H1 (cell line): ENCODE measurements around the gene SH3PXD2A. TPM values are rescaled to one million over a fixed set of nuclear protein-coding genes. Genes with fewer than 3 reads are reported as not detected.

ENCODE experiments used
- BACH1 ChIP-seq: IDR thresholded peaks from 2 replicates; pipeline ENCODE4 v1.6.1; 2012; ENCODE audit warnings: low read length, improper control_type of control experiment
- CREB1 ChIP-seq: IDR thresholded peaks from 2 replicates; pipeline ENCODE4 v1.6.1; 2012; ENCODE audit warnings: inconsistent platforms
- EZH2 ChIP-seq: fragments of 200-600 bp; sonication (generic); IDR thresholded peaks from 2 replicates; pipeline ENCODE4 v1.7.1; 2012; ENCODE audit warnings: low read depth, mild to moderate bottlenecking, moderate library complexity, low read length, inconsistent platforms; ENCODE audit not compliant: severe bottlenecking
- GABPA ChIP-seq: IDR thresholded peaks from 2 replicates; pipeline ENCODE4 v1.6.1; 2011; ENCODE audit warnings: mild to moderate bottlenecking, low read length, moderate library complexity, borderline replicate concordance; ENCODE audit not compliant: insufficient read depth
- MAFK ChIP-seq: IDR thresholded peaks from 2 replicates; pipeline ENCODE4 v1.6.1; 2012; ENCODE audit warnings: low read depth, mild to moderate bottlenecking, improper control_type of control experiment, low read length
- RAD21 ChIP-seq, 2 experiments: IDR thresholded peaks in 1 of 2; conservative IDR thresholded peaks in 1 of 2; 2 replicates each; pipeline ENCODE4 v1.6.1; 2011; ENCODE audit warnings: low read depth in 2 of 2, low read length in 2 of 2, improper control_type of control experiment in 1 of 2, inconsistent platforms in 1 of 2, mild to moderate bottlenecking in 1 of 2, moderate library complexity in 1 of 2
- SP2 ChIP-seq: IDR thresholded peaks from 2 replicates; pipeline ENCODE4 v1.6.1; 2012; ENCODE audit warnings: mild to moderate bottlenecking, low read length, inconsistent platforms
- SP4 ChIP-seq: IDR thresholded peaks from 2 replicates; pipeline ENCODE4 v1.6.1; 2012; ENCODE audit warnings: low read length, inconsistent platforms
- polyA plus RNA-seq, 7 experiments: library from polyadenylated mRNA; depleted of rRNA in 3 of 7; stranded (reverse) in 5 of 7; unstranded in 2 of 7; fragments of >200 nt in 5 of 7; fragments of 200-250 nt in 2 of 7; gene quantifications; 1 replicate in 5 of 7; 2 replicates in 1 of 7; 4 replicates in 1 of 7; pipeline versions ENCODE4 v1.2.1 to v1.2.3, GENCODE V29; 2011 to 2013; ENCODE audit warnings: missing spikeins in 2 of 7, mixed read lengths in 2 of 7
- total RNA-seq: library from RNA; stranded (reverse); fragmentation: NEBNext Ultra II Directional; extraction: Animal tissue kit (Norgen Biotek cat#: 25700); gene quantifications from 2 replicates; pipeline ENCODE4 v1.2.1, GENCODE V29; 2021
- TF ChIP-seq, protein P1 (sequence below): fragments of 300-600 bp; sonication (generic); IDR thresholded peaks from 2 replicates; pipeline ENCODE4 v1.7.1; 2012; ENCODE audit warnings: low read length, moderate library complexity, mild to moderate bottlenecking, inconsistent platforms; ENCODE audit not compliant: insufficient replicate concordance
- TF ChIP-seq, protein P2 (sequence below): IDR thresholded peaks from 2 replicates; pipeline ENCODE4 v1.6.1; 2012; ENCODE audit warnings: inconsistent platforms

SH3PXD2A gene
- total and polyA plus RNA-seq, 2 of the 8 experiments (the other 6 are each of a cell fraction or from before 2014, with no cell fraction given) = 5.4 to 16.3 TPM

DNA sequence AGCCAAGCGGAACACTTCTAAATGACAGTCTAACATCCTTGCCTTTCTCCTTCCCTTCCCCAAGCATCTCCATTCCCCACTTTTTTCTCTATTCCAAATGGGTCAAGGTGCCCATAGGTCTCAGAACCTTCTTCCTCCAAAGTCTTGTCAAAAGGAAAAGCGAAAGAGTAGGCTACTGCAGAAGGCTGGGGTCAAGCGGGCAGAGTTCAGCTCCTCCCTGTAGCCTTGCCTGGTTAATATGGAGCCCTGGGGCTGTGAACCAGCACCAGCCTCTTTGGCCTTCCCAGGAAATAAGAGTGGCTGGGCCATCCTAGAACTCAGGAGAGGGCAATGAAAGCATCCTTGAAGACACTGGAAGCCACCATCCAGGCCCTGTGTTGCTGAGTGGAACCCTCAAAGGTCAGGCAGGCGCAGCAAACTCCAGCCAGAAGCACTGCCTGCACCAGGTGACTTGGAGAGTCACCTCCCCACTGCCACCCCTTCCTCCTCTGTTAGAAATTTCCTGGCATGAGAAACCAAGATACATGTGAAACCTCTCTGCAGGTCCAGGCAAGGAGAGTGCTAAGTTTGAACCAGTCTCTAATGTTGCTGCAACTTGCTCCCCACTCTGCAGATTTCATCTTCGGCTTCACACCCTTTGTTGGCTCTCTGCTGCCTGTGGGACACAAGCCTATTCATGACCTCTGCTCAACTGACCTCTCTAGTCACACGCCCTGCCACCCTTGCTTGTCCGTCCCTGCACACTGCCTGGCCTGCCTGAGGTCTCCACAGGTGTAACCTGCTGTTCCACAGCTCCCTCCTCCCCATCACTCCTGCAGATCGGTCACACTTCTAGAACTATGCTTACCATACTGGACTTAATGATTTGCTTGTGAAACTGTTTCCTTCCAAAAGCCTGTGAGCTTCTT, 74.9 kb downstream of the SH3PXD2A start (continued):
- TF ChIP-seq, protein P1, sequence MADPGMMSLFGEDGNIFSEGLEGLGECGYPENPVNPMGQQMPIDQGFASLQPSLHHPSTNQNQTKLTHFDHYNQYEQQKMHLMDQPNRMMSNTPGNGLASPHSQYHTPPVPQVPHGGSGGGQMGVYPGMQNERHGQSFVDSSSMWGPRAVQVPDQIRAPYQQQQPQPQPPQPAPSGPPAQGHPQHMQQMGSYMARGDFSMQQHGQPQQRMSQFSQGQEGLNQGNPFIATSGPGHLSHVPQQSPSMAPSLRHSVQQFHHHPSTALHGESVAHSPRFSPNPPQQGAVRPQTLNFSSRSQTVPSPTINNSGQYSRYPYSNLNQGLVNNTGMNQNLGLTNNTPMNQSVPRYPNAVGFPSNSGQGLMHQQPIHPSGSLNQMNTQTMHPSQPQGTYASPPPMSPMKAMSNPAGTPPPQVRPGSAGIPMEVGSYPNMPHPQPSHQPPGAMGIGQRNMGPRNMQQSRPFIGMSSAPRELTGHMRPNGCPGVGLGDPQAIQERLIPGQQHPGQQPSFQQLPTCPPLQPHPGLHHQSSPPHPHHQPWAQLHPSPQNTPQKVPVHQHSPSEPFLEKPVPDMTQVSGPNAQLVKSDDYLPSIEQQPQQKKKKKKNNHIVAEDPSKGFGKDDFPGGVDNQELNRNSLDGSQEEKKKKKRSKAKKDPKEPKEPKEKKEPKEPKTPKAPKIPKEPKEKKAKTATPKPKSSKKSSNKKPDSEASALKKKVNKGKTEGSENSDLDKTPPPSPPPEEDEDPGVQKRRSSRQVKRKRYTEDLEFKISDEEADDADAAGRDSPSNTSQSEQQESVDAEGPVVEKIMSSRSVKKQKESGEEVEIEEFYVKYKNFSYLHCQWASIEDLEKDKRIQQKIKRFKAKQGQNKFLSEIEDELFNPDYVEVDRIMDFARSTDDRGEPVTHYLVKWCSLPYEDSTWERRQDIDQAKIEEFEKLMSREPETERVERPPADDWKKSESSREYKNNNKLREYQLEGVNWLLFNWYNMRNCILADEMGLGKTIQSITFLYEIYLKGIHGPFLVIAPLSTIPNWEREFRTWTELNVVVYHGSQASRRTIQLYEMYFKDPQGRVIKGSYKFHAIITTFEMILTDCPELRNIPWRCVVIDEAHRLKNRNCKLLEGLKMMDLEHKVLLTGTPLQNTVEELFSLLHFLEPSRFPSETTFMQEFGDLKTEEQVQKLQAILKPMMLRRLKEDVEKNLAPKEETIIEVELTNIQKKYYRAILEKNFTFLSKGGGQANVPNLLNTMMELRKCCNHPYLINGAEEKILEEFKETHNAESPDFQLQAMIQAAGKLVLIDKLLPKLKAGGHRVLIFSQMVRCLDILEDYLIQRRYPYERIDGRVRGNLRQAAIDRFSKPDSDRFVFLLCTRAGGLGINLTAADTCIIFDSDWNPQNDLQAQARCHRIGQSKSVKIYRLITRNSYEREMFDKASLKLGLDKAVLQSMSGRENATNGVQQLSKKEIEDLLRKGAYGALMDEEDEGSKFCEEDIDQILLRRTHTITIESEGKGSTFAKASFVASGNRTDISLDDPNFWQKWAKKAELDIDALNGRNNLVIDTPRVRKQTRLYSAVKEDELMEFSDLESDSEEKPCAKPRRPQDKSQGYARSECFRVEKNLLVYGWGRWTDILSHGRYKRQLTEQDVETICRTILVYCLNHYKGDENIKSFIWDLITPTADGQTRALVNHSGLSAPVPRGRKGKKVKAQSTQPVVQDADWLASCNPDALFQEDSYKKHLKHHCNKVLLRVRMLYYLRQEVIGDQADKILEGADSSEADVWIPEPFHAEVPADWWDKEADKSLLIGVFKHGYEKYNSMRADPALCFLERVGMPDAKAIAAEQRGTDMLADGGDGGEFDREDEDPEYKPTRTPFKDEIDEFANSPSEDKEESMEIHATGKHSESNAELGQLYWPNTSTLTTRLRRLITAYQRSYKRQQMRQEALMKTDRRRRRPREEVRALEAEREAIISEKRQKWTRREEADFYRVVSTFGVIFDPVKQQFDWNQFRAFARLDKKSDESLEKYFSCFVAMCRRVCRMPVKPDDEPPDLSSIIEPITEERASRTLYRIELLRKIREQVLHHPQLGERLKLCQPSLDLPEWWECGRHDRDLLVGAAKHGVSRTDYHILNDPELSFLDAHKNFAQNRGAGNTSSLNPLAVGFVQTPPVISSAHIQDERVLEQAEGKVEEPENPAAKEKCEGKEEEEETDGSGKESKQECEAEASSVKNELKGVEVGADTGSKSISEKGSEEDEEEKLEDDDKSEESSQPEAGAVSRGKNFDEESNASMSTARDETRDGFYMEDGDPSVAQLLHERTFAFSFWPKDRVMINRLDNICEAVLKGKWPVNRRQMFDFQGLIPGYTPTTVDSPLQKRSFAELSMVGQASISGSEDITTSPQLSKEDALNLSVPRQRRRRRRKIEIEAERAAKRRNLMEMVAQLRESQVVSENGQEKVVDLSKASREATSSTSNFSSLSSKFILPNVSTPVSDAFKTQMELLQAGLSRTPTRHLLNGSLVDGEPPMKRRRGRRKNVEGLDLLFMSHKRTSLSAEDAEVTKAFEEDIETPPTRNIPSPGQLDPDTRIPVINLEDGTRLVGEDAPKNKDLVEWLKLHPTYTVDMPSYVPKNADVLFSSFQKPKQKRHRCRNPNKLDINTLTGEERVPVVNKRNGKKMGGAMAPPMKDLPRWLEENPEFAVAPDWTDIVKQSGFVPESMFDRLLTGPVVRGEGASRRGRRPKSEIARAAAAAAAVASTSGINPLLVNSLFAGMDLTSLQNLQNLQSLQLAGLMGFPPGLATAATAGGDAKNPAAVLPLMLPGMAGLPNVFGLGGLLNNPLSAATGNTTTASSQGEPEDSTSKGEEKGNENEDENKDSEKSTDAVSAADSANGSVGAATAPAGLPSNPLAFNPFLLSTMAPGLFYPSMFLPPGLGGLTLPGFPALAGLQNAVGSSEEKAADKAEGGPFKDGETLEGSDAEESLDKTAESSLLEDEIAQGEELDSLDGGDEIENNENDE = no peak
- TF ChIP-seq BACH1 (no peak), CREB1 (no peak), SP2 (no peak), MAFK (no peak), EZH2 (no peak), SP4 (no peak), GABPA (no peak), RAD21 (IDR thresholded peaks at IDR 0.05 in 1 of 2, conservative IDR thresholded peaks at IDR 0.05 in 1 of 2; ENCODE audit: low read depth in 2 of 2, low read length in 2 of 2) (no peak)
- TF ChIP-seq, protein P2, sequence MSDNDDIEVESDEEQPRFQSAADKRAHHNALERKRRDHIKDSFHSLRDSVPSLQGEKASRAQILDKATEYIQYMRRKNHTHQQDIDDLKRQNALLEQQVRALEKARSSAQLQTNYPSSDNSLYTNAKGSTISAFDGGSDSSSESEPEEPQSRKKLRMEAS = no peak
